H1 (cell line): ENCODE measurements around the gene CDH10. TPM values are rescaled to one million over a fixed set of nuclear protein-coding genes. Genes with fewer than 3 reads are reported as not detected.

ENCODE experiments used
- CTCF ChIA-PET: fragments of 300-600 bp; sonication (Branson Sonifier 250); formaldehyde crosslinking; loops from one replicate; lab custom pipeline; 2021; ENCODE audit not compliant: partially characterized antibody; lab: Charles Lee
- POLR2A ChIA-PET: fragments of 300-600 bp; sonication (Branson Sonifier 250); formaldehyde crosslinking; loops from one replicate; lab custom pipeline; 2021; ENCODE audit warnings: inconsistent platforms; ENCODE audit not compliant: partially characterized antibody; lab: Charles Lee
- DNase-seq, 2 experiments: peaks; one replicate each; pipeline versions ENCODE4 v3.0.0 to v3.0.0-alpha.2; 2010 to 2022; ENCODE audit warnings: low spot score in 2 of 2, low read depth in 1 of 2, mixed read lengths in 1 of 2
- FAIRE-seq: peaks from 2 replicates; lab custom pipeline; 2011; peaks lifted over from hg19 to GRCh38; lab: Jason Lieb, UNC
- H2AFZ ChIP-seq: 2 replicates; pipeline ENCODE4 v1.8.1; 2012; ENCODE audit warnings: low read length, inconsistent platforms
- H2AK5ac ChIP-seq: 2 replicates; pipeline ENCODE4 v1.6.1; 2013; ENCODE audit warnings: low read depth, low read length
- H2BK120ac ChIP-seq: replicated peaks from 2 replicates; pipeline ENCODE3; 2013; ENCODE audit warnings: low read depth, low read length, inconsistent platforms
- H2BK12ac ChIP-seq: 2 replicates; pipeline ENCODE4 v1.6.1; 2013; ENCODE audit warnings: low read depth, low read length
- H2BK15ac ChIP-seq: 2 replicates; pipeline ENCODE4 v1.6.1; 2013; ENCODE audit warnings: low read length
- H2BK20ac ChIP-seq: 2 replicates; pipeline ENCODE4 v1.6.1; 2013; ENCODE audit warnings: low read length
- H2BK5ac ChIP-seq: 2 replicates; pipeline ENCODE4 v1.6.1; 2013; ENCODE audit warnings: low read depth, low read length
- H3K14ac ChIP-seq: 2 replicates; pipeline ENCODE4 v1.6.1; 2013; ENCODE audit warnings: inconsistent platforms; ENCODE audit not compliant: insufficient read length
- H3K18ac ChIP-seq: 2 replicates; pipeline ENCODE4 v1.6.1; 2013; ENCODE audit warnings: low read length; ENCODE audit errors: extremely low read depth
- H3K23ac ChIP-seq: 2 replicates; pipeline ENCODE4 v1.6.1; 2013; ENCODE audit warnings: inconsistent platforms; ENCODE audit not compliant: insufficient read length
- H3K23me2 ChIP-seq: 2 replicates; pipeline ENCODE4 v1.6.1; 2013; ENCODE audit warnings: low read depth, low read length
- H3K27ac ChIP-seq: 2 replicates; pipeline ENCODE4 v1.6.1; 2011; ENCODE audit warnings: low read depth, low read length, inconsistent platforms
- H3K27me3 ChIP-seq, 4 experiments: replicated peaks in 1 of 4; 1 replicate in 1 of 4; 2 replicates in 3 of 4; pipeline versions ENCODE4 v1.6.1 to v1.8.1; 2011 to 2013; ENCODE audit warnings: low read length in 3 of 4, mild to moderate bottlenecking in 3 of 4, inconsistent platforms in 2 of 4, mixed read lengths in 2 of 4, moderate library complexity in 1 of 4; ENCODE audit not compliant: control insufficient read depth in 3 of 4, insufficient read depth in 3 of 4; ENCODE audit errors: extremely low read depth in 1 of 4
- H3K36me3 ChIP-seq, 4 experiments: 2 replicates each; pipeline versions ENCODE4 v1.6.1 to v1.8.1; 2011 to 2013; ENCODE audit warnings: mild to moderate bottlenecking in 4 of 4, low read length in 3 of 4, moderate library complexity in 2 of 4, control low read depth in 1 of 4, inconsistent platforms in 1 of 4; ENCODE audit not compliant: insufficient read depth in 4 of 4, control insufficient read depth in 2 of 4
- H3K4ac ChIP-seq: replicated peaks from 2 replicates; pipeline ENCODE3; 2013; ENCODE audit warnings: low read length, low read depth, mixed read lengths, inconsistent platforms; ENCODE audit not compliant: insufficient read length
- H3K4me1 ChIP-seq, 4 experiments: replicated peaks in 1 of 4; 1 replicate in 1 of 4; 2 replicates in 3 of 4; pipeline versions ENCODE4 v1.6.1 to v1.8.1; 2011 to 2013; ENCODE audit warnings: low read length in 3 of 4, inconsistent platforms in 2 of 4, mixed read lengths in 1 of 4; ENCODE audit not compliant: insufficient read depth in 4 of 4, control insufficient read depth in 3 of 4
- H3K4me2 ChIP-seq, 2 experiments: 2 replicates each; pipeline versions ENCODE4 v1.6.1 to v1.8.1; 2011 to 2013; ENCODE audit warnings: low read depth in 2 of 2, low read length in 2 of 2, control low read depth in 1 of 2, inconsistent platforms in 1 of 2, mild to moderate bottlenecking in 1 of 2; ENCODE audit not compliant: insufficient read depth in 1 of 2
- H3K4me3 ChIP-seq, 4 experiments: fragments of 200-600, 300-600 bp in 1 of 4; sonication (generic), shearing (Covaris generic), sonication (Bioruptor Twin) in 1 of 4; 2 replicates each; pipeline versions ENCODE4 v1.5.1 to v1.8.1; 2011 to 2016; ENCODE audit warnings: low read length in 4 of 4, low read depth in 3 of 4, control low read depth in 2 of 4, inconsistent platforms in 2 of 4, mild to moderate bottlenecking in 2 of 4, mixed read lengths in 1 of 4, moderate library complexity in 1 of 4; ENCODE audit not compliant: insufficient read depth in 2 of 4; ENCODE audit errors: extremely low read depth in 1 of 4
- H3K56ac ChIP-seq: replicated peaks from 2 replicates; pipeline ENCODE3; 2013; ENCODE audit warnings: low read depth, mild to moderate bottlenecking, mixed read lengths, low read length, inconsistent platforms; ENCODE audit not compliant: insufficient read length
- H3K79me1 ChIP-seq: 2 replicates; pipeline ENCODE4 v1.6.1; 2013; ENCODE audit warnings: low read depth, low read length, control low read depth
- H3K79me2 ChIP-seq, 2 experiments: 2 replicates each; pipeline versions ENCODE4 v1.6.1 to v1.8.1; 2012 to 2013; ENCODE audit warnings: low read length in 2 of 2, mild to moderate bottlenecking in 2 of 2, inconsistent platforms in 1 of 2; ENCODE audit not compliant: insufficient read depth in 2 of 2, control insufficient read depth in 1 of 2
- H3K9ac ChIP-seq, 4 experiments: replicated peaks in 1 of 4; 1 replicate in 1 of 4; 2 replicates in 3 of 4; pipeline versions ENCODE4 v1.6.1 to v1.8.1; 2011 to 2013; ENCODE audit warnings: low read depth in 3 of 4, low read length in 3 of 4, control low read depth in 2 of 4, mild to moderate bottlenecking in 2 of 4, moderate library complexity in 2 of 4, inconsistent platforms in 1 of 4; ENCODE audit errors: extremely low read depth in 1 of 4
- H3K9me3 ChIP-seq, 2 experiments: 2 replicates each; pipeline versions ENCODE4 v1.6.1 to v1.8.1; 2012 to 2013; ENCODE audit warnings: mild to moderate bottlenecking in 2 of 2, moderate library complexity in 2 of 2, control low read depth in 1 of 2, inconsistent platforms in 1 of 2, low read depth in 1 of 2, low read length in 1 of 2, mixed read lengths in 1 of 2; ENCODE audit not compliant: insufficient read depth in 2 of 2
- H4K20me1 ChIP-seq, 2 experiments: replicated peaks in 1 of 2; 2 replicates each; pipeline versions ENCODE3 to v1.8.1; 2011 to 2013; ENCODE audit warnings: inconsistent platforms in 2 of 2, low read length in 2 of 2, mild to moderate bottlenecking in 1 of 2; ENCODE audit not compliant: insufficient read depth in 2 of 2, control insufficient read depth in 1 of 2
- H4K5ac ChIP-seq: 2 replicates; pipeline ENCODE4 v1.6.1; 2013; ENCODE audit warnings: low read length, low read depth, mixed read lengths, inconsistent platforms; ENCODE audit not compliant: insufficient read length
- H4K8ac ChIP-seq: 2 replicates; pipeline ENCODE4 v1.8.0; 2013; ENCODE audit warnings: mild to moderate bottlenecking, moderate library complexity, low read length, inconsistent platforms; ENCODE audit not compliant: insufficient read depth; ENCODE audit errors: extremely low read depth
- H4K91ac ChIP-seq: replicated peaks from 2 replicates; pipeline ENCODE3; 2013; ENCODE audit warnings: low read length, mixed read lengths, inconsistent platforms; ENCODE audit not compliant: insufficient read length
- CBX5 ChIP-seq: fragments of 300-800, 300-1000 bp; sonication (generic); IDR thresholded peaks from 2 replicates; pipeline ENCODE4 v1.7.1; 2016; ENCODE audit warnings: antibody characterized with exemption, low read length, low read depth
- JUN ChIP-seq: IDR thresholded peaks from 2 replicates; pipeline ENCODE4 v1.6.1; 2011; ENCODE audit warnings: low read depth, mild to moderate bottlenecking, improper control_type of control experiment, low read length
- TEAD4 ChIP-seq: IDR thresholded peaks from 2 replicates; pipeline ENCODE4 v1.6.1; 2012; ENCODE audit warnings: low read depth, low read length, inconsistent platforms, mixed read lengths
- WGBS, 2 experiments: shearing (Covaris generic) in 1 of 2; methylation state at CpG; one replicate each; pipeline versions ENCODE4 v1.1.6 to v1.1.7; 2013 to 2015; ENCODE audit warnings: low lambda C conversion rate in 2 of 2, mixed read lengths in 2 of 2, inconsistent platforms in 1 of 2, low coverage in 1 of 2, missing lambda C conversion rate in 1 of 2; ENCODE audit not compliant: insufficient replicate concordance in 2 of 2, insufficient coverage in 1 of 2, insufficient read length in 1 of 2; ENCODE audit errors: extremely low coverage in 1 of 2, missing lambda C conversion rate in 1 of 2; 5-methylcytosine and 5-hydroxymethylcytosine counted together
- polyA plus RNA-seq, 7 experiments: library from polyadenylated mRNA; depleted of rRNA in 3 of 7; stranded (reverse) in 5 of 7; unstranded in 2 of 7; fragments of >200 nt in 5 of 7; fragments of 200-250 nt in 2 of 7; gene quantifications; 1 replicate in 5 of 7; 2 replicates in 1 of 7; 4 replicates in 1 of 7; pipeline versions ENCODE4 v1.2.1 to v1.2.3, GENCODE V29; 2011 to 2013; ENCODE audit warnings: missing spikeins in 2 of 7, mixed read lengths in 2 of 7
- total RNA-seq: library from RNA; stranded (reverse); fragmentation: NEBNext Ultra II Directional; extraction: Animal tissue kit (Norgen Biotek cat#: 25700); gene quantifications from 2 replicates; pipeline ENCODE4 v1.2.1, GENCODE V29; 2021

CDH10 gene
- total and polyA plus RNA-seq, 2 of the 8 experiments (the other 6 are each of a cell fraction or from before 2014, with no cell fraction given): 0.11 TPM; not detected in 1

GRCh38 chr5:24646915-24647314, 2.1 kb upstream of the CDH10 start:
- Histone ChIP-seq H3K23ac (no peak overlapping the region), H3K79me2 (no peaks in the 10 kb centered on the region), H3K4me2 (no peak overlapping the region), H2BK120ac (no peak overlapping the region), H4K5ac (no peak overlapping the region), H2AFZ (no peak overlapping the region), H3K4me3 (no peak overlapping the region), H2BK15ac (no peak overlapping the region), H3K23me2 (no peaks in the 10 kb centered on the region), H4K91ac (no peak overlapping the region), H3K4me1 (peaks cover 0 to 10% (median 4%) of the 10 kb centered on the region in 4 experiments; a peak in 4 of 7 replicates), H3K56ac (no peak overlapping the region), H2BK20ac (no peak overlapping the region), H3K27ac (no peak overlapping the region), H3K9me3 (no peaks in the 10 kb centered on the region), H3K4ac (no peak overlapping the region), H2AK5ac (no peak overlapping the region), H3K18ac (no peak overlapping the region), H4K20me1 (peaks cover 0 to 2% of the 10 kb centered on the region in 2 experiments), H2BK5ac (no peak overlapping the region), H3K79me1 (no peaks in the 10 kb centered on the region), H3K14ac (no peak overlapping the region), H3K36me3 (no peaks in the 10 kb centered on the region), H4K8ac (no peak overlapping the region), H3K27me3 (peaks cover 0 to 3% (median 0%) of the 10 kb centered on the region in 4 experiments; a peak in 2 of 7 replicates), H3K9ac (no peak overlapping the region), H2BK12ac (no peak overlapping the region)
- 88% methylated on average over 1 of the region's 1 CpG; no CpG with 5 or more reads in 1 of the 2 experiments for WGBS, 2 experiments
- no peak for TF ChIP-seq JUN
- TF ChIP-seq TEAD4: no peak
- TF ChIP-seq CBX5: no peak
- POLR2A ChIA-PET: no interaction called here
- DNase-seq: no peak
- CTCF ChIA-PET: no interaction called here
- no peak for FAIRE-seq
